Ovary (tissue), 9 donors: Measurements from ENCODE around the gene REC114. TPM values are rescaled to one million over a fixed set of nuclear protein-coding genes. Genes with fewer than 3 reads are reported as not detected.
A peak's percentile ranks its signal among the peaks of the same experiment; 100 is the strongest.

Experiments used
- DNase-seq, 5 donors: peaks; one replicate each; pipeline ENCODE4 v3.0.0-alpha.2; 2019 to 2020
- H3K27ac ChIP-seq, 2 donors: fragments of 200-600 bp; one replicate each; pipeline versions ENCODE4 v1.5.1 to v1.8.0; 2019 to 2022
- H3K27me3 ChIP-seq: fragments of 200-600 bp; one replicate; pipeline ENCODE4 v1.8.0; 2022
- H3K36me3 ChIP-seq: fragments of 200-600 bp; sonication (generic); one replicate; pipeline ENCODE4 v1.5.1; 2019
- H3K4me1 ChIP-seq: one replicate; pipeline ENCODE4 v1.8.1; 2013; ENCODE audit warnings: mild to moderate bottlenecking, moderate library complexity; ENCODE audit not compliant: insufficient read depth
- H3K4me3 ChIP-seq: fragments of 200-600 bp; sonication (generic); one replicate; pipeline ENCODE4 v1.5.1; 2017
- H3K9me3 ChIP-seq, 2 donors: fragments of 200-600 bp in 1 of 2; sonication (generic) in 1 of 2; one replicate each; pipeline versions ENCODE4 v1.5.1 to v1.8.1; 2013 to 2019; ENCODE audit warnings: mild to moderate bottlenecking in 1 of 2, moderate library complexity in 1 of 2
- CTCF ChIP-seq, 3 donors: fragments of 450-650 bp in 2 of 3; fragments of 200-600 bp in 1 of 3; IDR thresholded peaks; one replicate each; pipeline versions ENCODE4 v1.5.1 to v1.8.0; 2016 to 2022; ENCODE audit warnings: antibody characterized with exemption in 3 of 3, mild to moderate bottlenecking in 1 of 3
- EP300 ChIP-seq: sonication (generic); formaldehyde crosslinking; IDR thresholded peaks from one replicate; pipeline ENCODE4 v1.6.1; 2017; ENCODE audit warnings: antibody characterized with exemption
- POLR2A ChIP-seq: fragments of 450-650 bp; IDR thresholded peaks from one replicate; pipeline ENCODE4 v1.6.1; 2017; ENCODE audit warnings: antibody characterized with exemption, mild to moderate bottlenecking, moderate library complexity
- WGBS, 3 donors: extraction: QIAGEN DNeasy Blood & Tissue Kit in 1 of 3; methylation state at CpG; one replicate each; pipeline versions ENCODE4 v1.1.5 to v1.1.7; 2013 to 2017; 5-methylcytosine and 5-hydroxymethylcytosine counted together
- intact Hi-C, 4 donors: fragments of 100-400 bp; cut with DNase I; formaldehyde crosslinking; loops; one replicate each; pipeline versions ENCODE4 v1.11.0 to v1.15.1; 2022 to 2023
- polyA plus RNA-seq, 2 donors: library from polyadenylated mRNA; stranded (reverse); fragments of 200-250 nt in 1 of 2; fragments of 350-450 nt in 1 of 2; fragmentation: Illumina TruSeq in 1 of 2; extraction: RNeasy Lipid Tissue Mini Kit (QIAGEN cat#74804) in 1 of 2; gene quantifications; one replicate each; pipeline ENCODE4 v1.2.3, GENCODE V29; 2013 to 2014
- total RNA-seq, 7 donors: library from RNA; depleted of rRNA in 2 of 7; stranded (reverse); fragments of >200 nt in 2 of 7; fragmentation: NEBNext Ultra II Directional in 3 of 7; extraction: Animal tissue kit (Norgen Biotek cat#: 25700) in 3 of 7; gene quantifications; one replicate each; pipeline versions ENCODE4 v1.1.0 to v1.2.4, GENCODE V29; 2016 to 2023
- donor health status: DM: no; HTN: no; CAD: no; lungs with moderate emphysema.
- donor health status: DM: no; HTN: no; CAD: no.
- donor health status: Bipolar disorder and iron deficiency.
- donor health status: DM: yes; HTN: yes; CAD: no.
- donor health status: DM: no; HTN: no; CAD: no.
- donor health status: DM: yes; HTN: yes; CAD: no.

REC114 gene
- total and polyA plus RNA-seq, 9 donors, result 0.51 TPM; not detected in 8

DNA sequence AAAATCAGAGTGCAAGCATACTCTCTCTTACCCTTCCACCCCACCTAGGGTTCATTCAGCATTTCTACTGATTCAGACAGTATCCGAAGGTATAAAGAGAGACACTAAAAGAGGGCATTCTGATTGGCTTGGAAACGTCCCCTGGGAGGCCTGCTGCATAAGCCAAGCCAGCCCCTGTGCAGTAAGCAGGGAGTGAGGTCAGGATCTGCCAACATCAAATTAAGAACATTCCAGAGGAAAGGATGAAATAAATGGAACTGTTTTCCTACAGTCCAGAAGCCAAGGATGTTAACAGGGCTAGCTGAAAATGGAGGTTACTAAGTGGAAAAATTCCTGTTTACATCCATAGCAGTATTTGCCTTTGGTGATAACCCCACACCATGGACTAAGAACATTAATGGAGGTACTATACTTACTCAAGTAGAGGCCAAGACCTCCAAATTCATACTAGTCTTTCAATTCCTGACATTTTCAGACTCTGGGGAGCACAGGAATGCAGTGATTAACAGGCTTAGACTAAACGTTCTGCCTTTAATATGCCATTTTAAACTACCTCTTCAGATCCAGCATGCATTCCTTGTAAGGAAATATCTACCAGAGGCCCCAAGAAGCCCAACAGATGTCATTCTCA, 155.7 kb downstream of the REC114 start:
- Histone ChIP-seq H3K4me1 (peaks cover 31% of the 10 kb centered on the region), H3K9me3 (no peaks in the 10 kb centered on the region), H3K4me3 (no peak overlapping the region), H3K27ac (no peak overlapping the region), H3K36me3 (no peaks in the 10 kb centered on the region), H3K27me3 (no peaks in the 10 kb centered on the region)
- DNase-seq, result no peak
- intact Hi-C loops, result no loop called here
- TF ChIP-seq CTCF (IDR thresholded peaks at IDR 0.05), result no peak
- no peak for TF ChIP-seq POLR2A
- TF ChIP-seq EP300, result no peak
- WGBS, 3 donors, result 2 to 21% (median 18%) methylated on average over 3 of the region's 3 CpGs

GRCh38 chr15:73599934-73600333, 157.0 kb downstream of the REC114 start:
- H3K4me1 ChIP-seq, result peaks cover 30% of the 10 kb centered on the region
- H3K36me3 ChIP-seq, result no peaks in the 10 kb centered on the region
- H3K4me3 ChIP-seq, result no peak overlapping the region
- no peak for TF ChIP-seq EP300
- TF ChIP-seq CTCF (IDR thresholded peaks at IDR 0.05), result no peak
- no peak for TF ChIP-seq POLR2A
- H3K27me3 ChIP-seq, result no peaks in the 10 kb centered on the region
- no peaks in the 10 kb centered on the region for H3K9me3 ChIP-seq
- intact Hi-C loops, result no loop called here
- 88 to 96% (median 89%) methylated on average over 1 of the region's 1 CpG for WGBS, 3 donors
- DNase-seq, result no peak
- no peak overlapping the region for H3K27ac ChIP-seq

DNA sequence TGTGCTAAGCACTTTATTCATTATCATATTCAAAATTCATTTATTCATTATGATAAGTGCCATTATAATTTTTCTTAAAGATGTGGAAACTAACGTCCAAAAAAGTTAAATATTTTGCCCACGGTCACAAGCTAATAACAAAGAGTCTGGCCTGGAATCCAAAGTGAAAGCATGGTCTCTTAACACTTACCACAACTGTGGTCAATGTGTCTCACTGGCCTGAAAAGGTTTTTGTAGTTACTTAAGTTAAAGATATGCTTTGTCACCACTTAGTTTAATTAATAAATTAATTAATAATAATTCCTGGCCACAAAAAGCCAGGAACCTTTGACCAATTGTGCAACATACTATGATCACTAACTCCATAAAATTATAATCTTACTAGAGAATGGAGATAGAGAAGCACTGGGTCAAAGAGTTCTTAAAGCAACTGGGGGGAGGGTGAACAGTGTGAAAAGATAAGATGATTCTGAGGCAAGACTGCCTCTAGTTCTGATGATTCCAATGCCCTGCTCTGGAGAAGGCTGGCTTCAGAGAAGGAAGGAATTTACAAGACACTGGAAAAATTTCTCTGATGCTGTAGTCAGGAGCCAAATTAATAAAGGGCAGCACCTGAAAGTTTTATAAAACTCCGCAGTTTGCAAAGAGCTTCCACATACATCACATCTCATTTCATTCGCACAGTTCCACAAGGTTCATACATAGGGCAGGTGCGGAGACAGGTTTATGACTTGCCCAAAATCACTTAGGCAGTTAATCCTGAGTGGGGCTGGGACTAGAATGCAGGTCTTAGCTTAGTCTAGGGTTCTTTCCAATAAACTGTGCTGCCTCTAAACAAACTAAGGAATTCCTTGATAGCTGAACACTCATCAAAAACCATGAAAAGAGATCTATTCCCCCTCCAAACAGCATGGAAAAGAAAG, 157.7 kb downstream of the REC114 start:
- WGBS, 3 donors, result 62 to 71% (median 66%) methylated on average over 5 of the region's 5 CpGs
- TF ChIP-seq EP300, result no peak
- TF ChIP-seq POLR2A, result no peak
- no peak for TF ChIP-seq CTCF (IDR thresholded peaks at IDR 0.05)
- H3K27ac ChIP-seq, result no peak overlapping the region
- H3K9me3 ChIP-seq, result no peaks in the 10 kb centered on the region
- no peaks in the 10 kb centered on the region for H3K36me3 ChIP-seq
- H3K4me3 ChIP-seq, result no peak overlapping the region
- intact Hi-C loops, result no loop called here
- H3K27me3 ChIP-seq, result no peaks in the 10 kb centered on the region
- DNase-seq, result no peak
- H3K4me1 ChIP-seq, result peaks cover 30% of the 10 kb centered on the region

- H3K4me3 ChIP-seq, result no peak overlapping the region
- intact Hi-C loops, result no loop called here
Observed at GRCh38 chr15:73601451-73602445, 158.8 kb downstream of the REC114 start.

More at GRCh38 chr15:73601451-73602445, 158.8 kb downstream of the REC114 start:
- Histone ChIP-seq H3K4me1 (peaks cover 31% of the 10 kb centered on the region), H3K27ac (peak overlapping the region in 1 of 2 donors; percentile 10), H3K27me3 (no peaks in the 10 kb centered on the region), H3K36me3 (no peaks in the 10 kb centered on the region), H3K9me3 (no peaks in the 10 kb centered on the region)
- peak in 4 of 5 donors; percentile 31 to 71 (median 38) for DNase-seq
- TF ChIP-seq EP300 (no peak), CTCF (IDR thresholded peaks at IDR 0.05) (no peak), POLR2A (no peak)
- 27 to 28% (median 27%) methylated on average over 7 of the region's 7 CpGs for WGBS, 3 donors
